ENCODE measurements around the gene NAAA.
"Not testable (repeated sequence)": the region's sequence is repeated elsewhere in the genome, so short reads cannot be mapped to it uniquely, and the experiment has no call there.

Gene NAAA

DNA sequence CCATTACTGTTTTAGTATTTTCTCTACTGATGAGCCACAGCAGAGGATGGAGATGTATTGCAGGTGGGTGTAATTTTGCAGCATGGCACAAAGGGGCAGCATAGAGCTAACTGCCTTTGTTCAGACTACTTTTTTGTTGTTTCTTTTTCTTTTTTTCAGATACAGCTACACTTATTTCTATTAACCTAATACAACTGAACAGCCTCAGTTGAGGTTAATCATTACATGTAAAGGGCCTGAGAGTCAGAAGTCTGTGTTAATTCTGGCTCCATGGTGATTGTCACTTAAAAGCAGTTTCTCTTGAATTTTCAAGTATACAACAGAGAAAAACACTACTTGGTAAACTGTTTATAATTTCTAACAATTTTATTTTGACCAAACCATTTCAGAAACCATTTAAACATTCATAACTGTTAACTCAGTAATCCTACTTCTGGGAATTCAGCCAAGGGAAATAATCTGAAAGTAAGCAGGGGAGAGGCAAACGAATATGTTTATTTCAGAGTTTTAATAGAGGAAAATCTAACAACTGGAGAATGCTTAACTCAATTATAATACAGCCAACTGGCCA, 24.6 kb downstream of the NAAA start:
- peak; percentile 53 for DNase-seq

DNA sequence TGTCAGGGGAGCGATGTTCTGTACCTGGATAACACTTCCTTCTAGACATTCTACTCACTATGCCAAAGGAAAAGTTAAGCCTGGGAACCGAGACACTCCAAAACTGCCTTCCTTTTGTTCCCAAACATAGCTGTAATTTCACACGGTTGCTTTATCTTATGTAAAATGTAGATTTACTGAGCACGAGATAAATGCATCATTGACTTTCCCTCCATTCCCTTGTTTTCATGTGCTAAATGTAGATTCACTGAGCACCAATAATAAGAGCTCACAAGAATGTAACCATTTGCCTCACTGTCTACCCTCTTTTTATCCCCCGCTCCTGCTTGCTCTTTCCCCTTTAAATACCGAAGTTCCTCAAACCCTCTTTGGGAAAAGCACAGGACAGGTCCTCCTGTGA, 27.8 kb downstream of the NAAA start:
- DNase-seq = no peak

GRCh38 chr4:75910831-75911230, 30.0 kb downstream of the NAAA start:
- not testable (repeated sequence) for DNase-seq

DNA sequence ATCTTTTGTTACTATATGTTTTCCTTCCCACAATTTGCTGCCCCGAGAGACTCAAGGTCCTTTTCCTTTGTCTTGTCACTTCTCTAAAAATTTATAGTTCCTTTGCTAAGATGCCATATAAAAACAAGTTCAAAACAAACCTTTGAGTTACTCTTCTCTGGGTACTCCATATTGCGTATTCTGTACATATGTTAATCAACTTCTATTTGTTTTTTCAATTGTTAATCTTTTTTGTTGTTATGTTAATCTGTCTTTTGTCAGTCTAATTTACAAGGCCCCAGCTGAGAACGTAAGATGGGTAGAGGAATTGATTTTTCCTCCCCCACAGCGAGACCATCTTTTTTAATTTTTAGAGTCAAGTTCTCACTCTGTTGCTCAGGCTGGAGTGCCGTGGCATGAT, 31.4 kb downstream of the NAAA start:
- no peak for DNase-seq

GRCh38 chr4:75908555-75908954, 32.3 kb downstream of the NAAA start:
- no peak for DNase-seq

DNA sequence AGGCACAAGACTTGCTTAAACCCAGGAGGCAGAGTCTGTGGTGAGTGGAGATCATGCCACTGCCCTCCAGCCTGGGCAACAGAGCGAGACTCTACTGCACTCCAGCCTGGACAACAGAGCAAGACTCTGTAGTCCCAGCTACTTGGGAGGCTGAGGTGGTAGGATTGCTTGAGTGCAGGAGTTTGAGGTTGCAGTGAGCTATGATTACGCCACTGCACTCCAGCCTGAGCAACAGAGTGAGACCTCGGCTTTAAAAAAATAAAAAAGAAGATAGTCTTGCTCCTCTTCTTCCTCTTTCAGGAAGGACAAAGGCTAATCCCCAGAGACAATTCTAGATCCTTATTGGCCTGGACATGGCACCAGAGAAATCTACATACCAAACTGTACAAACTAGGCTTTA, 32.8 kb downstream of the NAAA start:
- no peak for DNase-seq

DNA sequence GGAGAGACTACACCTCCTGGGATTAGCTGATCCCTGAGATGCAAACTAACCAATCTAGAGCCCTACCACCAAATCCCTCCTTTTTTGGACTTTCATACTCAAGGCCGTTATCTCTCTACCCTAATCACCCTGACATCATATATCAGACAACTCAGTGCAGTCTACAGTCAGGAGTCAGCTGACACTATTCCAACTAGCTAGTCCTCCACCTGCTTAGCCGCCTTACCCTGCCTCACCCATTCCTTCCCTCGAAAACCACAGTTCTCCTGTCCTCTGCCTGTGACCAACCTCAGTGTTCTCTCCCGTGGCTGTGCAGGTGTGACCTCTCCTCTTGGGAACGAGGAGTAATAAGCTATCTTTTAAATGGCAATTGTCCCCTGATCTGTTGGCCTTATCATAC, 36.7 kb downstream of the NAAA start:
- no peak for DNase-seq

DNA sequence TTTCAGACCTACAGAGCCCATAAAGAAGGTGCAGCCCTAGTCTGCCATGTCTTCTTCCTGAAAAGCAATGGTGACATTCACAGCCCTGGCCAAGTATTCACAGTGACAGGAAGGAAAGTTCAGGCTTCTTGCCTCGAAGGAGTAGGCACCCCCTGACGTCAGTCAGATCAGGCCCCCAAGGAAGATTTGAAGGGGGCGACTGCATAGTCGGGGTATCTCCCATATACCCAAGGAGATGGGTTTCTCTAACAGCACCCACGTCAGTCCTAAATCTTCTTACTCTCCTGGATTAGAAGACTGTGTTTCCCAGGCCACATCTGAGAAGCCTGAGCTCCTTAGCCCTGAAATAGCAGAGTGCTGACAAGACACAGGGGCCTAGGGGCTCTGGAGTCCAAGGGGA, 38.5 kb downstream of the NAAA start, which contains the start of gene PPEF2:
PPEF2 (minus strand) TSS at position 101 of the 400 bp plus-strand sequence. CDS start 6,127 bp downstream, outside the sequence.
- DNase-seq = no peak

DNA sequence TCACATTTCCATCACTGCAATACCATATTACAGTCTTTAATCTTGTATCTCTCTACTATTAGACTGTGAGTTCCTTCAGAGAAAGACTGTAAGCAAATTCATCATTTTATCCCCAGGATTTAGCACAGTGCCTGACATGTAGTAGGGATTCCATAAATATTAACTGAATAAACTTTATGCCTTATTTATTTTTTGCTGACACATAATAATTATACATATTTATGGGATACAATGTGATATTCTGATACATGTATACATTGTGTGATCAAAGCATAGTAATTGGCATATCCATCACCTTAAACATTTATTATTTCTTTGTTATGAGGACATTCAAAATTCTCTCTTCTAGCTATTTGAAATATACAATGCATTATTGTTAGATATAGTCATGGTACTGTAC, 42.3 kb downstream of the NAAA start:
- no peak for DNase-seq

DNA sequence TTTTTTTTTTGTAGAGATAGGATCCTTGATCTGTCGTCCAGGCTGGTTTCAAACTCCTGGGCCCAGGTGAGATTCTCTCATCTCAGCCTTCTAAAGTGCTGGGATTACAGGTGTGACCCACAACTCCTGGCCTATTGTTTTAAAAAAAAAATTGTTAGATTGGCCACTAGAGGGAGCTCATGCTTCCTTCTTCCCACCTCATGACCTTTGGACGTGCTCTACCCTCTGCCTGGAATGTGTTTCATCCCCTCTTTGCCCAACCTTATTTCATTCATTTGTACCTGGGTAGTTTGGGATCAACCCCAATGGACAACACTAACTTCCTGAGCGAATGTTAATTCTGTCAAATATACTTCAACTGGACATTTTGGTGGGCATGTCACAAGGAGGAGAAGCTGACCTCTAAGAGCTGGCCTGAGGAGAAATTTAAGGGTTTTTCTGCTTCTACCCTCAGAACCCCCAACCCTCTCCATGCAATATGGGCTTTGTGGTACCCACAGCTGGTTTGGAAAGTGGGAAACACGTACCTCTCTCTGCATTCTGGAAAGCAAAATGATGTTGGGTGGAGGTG, 45.0 kb downstream of the NAAA start:
- peak; percentile 17 for DNase-seq

DNA sequence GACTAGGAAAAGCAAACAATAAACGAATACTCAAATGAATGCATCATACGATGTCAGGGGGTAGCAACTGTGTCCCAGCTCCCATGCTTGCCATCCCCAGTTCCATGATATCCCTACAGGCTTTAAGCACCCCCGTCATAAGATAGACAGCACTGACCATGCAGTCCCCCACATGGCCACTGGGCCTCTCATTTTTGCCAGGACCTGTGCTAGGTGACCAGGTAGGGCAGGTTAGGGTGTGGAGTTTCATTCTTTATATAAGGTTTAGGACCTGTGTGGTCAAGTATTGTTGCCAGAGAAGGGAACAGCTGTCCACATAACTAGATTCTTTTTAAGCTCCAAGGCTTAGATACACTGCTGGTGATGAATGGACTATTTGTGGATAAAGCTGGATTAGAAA, 48.3 kb downstream of the NAAA start:
- no peak for DNase-seq

DNA sequence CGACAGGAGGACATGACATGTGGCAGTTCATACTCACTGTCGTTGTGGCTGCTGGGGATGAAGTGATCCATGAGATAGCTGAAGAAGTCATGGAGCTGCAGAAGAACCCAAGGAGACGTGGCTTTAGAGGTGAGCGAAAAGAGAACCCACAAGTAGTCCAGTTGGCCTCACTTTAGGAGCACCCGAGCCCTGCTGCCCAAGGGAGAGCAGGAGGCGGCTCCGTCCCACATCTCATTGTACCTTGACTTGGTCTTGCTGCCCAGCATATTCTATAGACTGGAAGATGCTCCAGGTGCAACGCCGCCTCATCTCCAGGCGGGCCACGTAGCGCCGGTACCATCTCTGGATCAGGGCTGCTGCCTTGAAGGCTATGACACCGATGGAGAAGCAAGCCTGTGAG, 49.2 kb downstream of the NAAA start:
- no peak for DNase-seq

- DNase-seq = no peak
Measured at GRCh38 chr4:75889537-75890199, 51.1 kb downstream of the NAAA start.

DNA sequence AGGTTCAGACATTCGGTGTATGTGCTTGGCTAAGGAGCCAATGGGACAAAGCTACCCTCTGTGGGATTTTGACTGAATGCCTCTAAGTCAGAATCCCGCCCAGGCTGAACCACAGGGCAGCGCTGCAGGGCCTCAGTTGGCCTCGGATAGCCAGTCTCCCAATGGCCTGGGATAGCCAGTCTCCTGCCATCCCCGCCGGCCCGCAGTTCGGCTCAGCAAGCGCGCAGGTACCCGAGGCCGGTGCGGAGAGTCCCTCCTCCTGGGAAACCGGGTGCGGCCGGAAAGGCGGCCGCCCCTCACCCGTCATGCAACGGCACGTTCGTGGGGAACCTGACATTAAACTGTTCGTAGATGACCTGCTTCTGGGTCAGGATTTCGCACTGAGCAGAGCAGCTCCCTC, 54.7 kb downstream of the NAAA start:
- DNase-seq = no peak

- no peak for DNase-seq
Measured at GRCh38 chr4:75881476-75881875, 59.3 kb downstream of the NAAA start.

DNA sequence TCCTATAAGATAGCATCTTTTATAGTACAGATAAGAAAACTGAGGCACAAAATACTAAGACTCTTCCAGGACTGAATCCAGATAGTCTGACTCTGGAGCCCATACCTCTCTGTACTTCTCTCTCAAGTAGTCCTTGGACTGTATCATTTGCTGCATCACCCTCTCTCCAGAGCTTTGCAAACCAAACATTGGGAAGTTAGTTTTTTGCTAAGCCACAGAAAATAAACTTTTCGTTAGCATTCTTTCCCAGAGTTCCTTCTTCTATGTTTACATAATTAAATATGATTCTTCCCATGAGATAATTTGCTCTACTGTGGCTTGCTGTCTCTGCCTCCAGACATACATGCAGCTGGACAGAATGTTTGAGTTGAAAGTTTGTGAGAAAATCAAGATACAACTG, 60.5 kb downstream of the NAAA start:
- no peak for DNase-seq

DNA sequence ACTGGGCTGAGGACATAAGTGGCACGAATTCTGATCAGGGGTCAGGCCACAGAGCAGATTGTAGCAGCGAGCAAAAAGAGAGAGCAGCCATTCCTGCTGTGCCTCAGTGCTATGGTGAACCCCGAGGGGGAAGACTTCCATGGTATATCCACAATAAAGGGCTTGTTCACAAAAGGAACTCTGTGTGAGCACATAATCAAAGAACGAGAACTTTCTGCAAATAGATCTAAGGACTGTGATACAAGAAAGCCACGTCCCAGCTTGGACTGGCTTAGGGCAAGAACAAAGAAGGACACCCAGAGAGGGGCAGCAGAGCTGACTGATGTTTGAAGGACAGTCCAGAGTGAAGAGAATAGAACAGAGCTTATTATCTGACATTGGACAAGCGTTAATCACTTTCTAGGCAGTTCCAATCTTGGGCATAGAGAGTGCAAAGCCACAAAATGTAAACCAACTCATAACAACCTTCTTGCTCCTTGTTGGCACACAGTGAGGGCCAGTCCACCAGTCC, 62.5 kb downstream of the NAAA start:
- no peak for DNase-seq

GRCh38 chr4:75876218-75876617, 64.6 kb downstream of the NAAA start:
- no peak for DNase-seq

DNA sequence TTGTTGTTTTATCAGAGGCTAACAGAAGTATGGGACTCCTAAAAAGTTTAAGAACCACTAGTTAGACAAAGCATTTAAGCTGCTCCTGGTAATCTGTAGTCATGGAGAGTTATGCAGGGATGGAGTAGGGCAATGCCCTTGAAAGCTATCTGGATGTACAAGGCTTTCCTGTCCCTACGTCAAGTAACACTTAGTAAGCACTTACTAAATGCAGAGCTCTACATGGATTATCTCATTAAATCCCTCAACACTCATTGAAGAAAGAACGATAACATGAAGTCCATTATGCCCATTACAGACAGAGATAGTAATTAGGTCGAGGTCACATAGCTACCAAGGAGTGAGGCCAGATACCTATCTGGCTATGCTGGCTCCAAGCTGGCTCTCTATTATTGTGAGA, 71.7 kb downstream of the NAAA start:
- no peak for DNase-seq

GRCh38 chr4:75867130-75867529, 73.7 kb downstream of the NAAA start:
- no peak for DNase-seq

Measured in fibroblast of skin of scalp (primary cell).